Uterus (tissue), 4 donors: Measurements from ENCODE around the gene AMDHD1. TPM values are rescaled to one million over a fixed set of nuclear protein-coding genes. Genes with fewer than 3 reads are reported as not detected.

Experiments used
- DNase-seq, 2 donors: peaks; one replicate each; pipeline ENCODE4 v3.0.0-alpha.2; 2019 to 2020
- H3K27ac ChIP-seq, 2 donors: fragments of 200-600 bp; sonication (generic); 1 replicate in 1 of 2; 2 replicates in 1 of 2; pipeline ENCODE4 v1.5.1; 2016 to 2018
- H3K27me3 ChIP-seq, 2 donors: fragments of 200-600 bp; sonication (generic); one replicate each; pipeline ENCODE4 v1.5.1; 2018 to 2019; ENCODE audit warnings: control low read depth in 1 of 2
- H3K36me3 ChIP-seq, 2 donors: fragments of 200-600 bp; sonication (generic); one replicate each; pipeline ENCODE4 v1.5.1; 2019; ENCODE audit warnings: control low read depth in 1 of 2
- H3K4me1 ChIP-seq, 2 donors: fragments of 200-600 bp; sonication (generic); one replicate each; pipeline ENCODE4 v1.5.1; 2018 to 2019; ENCODE audit warnings: control low read depth in 1 of 2
- H3K4me3 ChIP-seq, 2 donors: fragments of 200-600 bp; sonication (generic); 1 replicate in 1 of 2; 2 replicates in 1 of 2; pipeline ENCODE4 v1.5.1; 2018 to 2019; ENCODE audit warnings: mild to moderate bottlenecking in 1 of 2
- H3K9me3 ChIP-seq, 2 donors: fragments of 200-600 bp; sonication (generic); one replicate each; pipeline ENCODE4 v1.5.1; 2019; ENCODE audit warnings: control low read depth in 1 of 2
- CTCF ChIP-seq, 4 experiments: fragments of 200-600 bp in 2 of 4; fragments of 450-650 bp in 2 of 4; sonication (generic) in 2 of 4; IDR thresholded peaks; one replicate each; pipeline ENCODE4 v1.5.1; 2016 to 2019; ENCODE audit warnings: antibody characterized with exemption in 4 of 4, mild to moderate bottlenecking in 2 of 4, moderate library complexity in 1 of 4
- POLR2A ChIP-seq, 2 donors: fragments of 450-650 bp; IDR thresholded peaks; one replicate each; pipeline ENCODE4 v1.6.1; 2016; ENCODE audit warnings: antibody characterized with exemption in 2 of 2, mild to moderate bottlenecking in 1 of 2, moderate library complexity in 1 of 2
- intact Hi-C: fragments of 100-400 bp; cut with DNase I; formaldehyde crosslinking; loops from one replicate; pipeline ENCODE4 v1.15.1; 2023; ENCODE audit warnings: low total_unique reads
- total RNA-seq, 4 donors: library from RNA; depleted of rRNA in 3 of 4; stranded (reverse); fragments of >200 nt in 3 of 4; gene quantifications; one replicate each; pipeline versions ENCODE4 v1.1.0 to v1.2.4, GENCODE V29; 2014 to 2023
- donor health status: DM: yes; HTN: yes; CAD: no.

Gene AMDHD1
- total RNA-seq, 4 donors from 2014 or later, result 0.26 to 1.8 (median 1.1) TPM; not detected in 1

- DNase-seq, result no peak
- Histone ChIP-seq H3K4me3 (no peak overlapping the region), H3K27me3 (no peaks in the 10 kb centered on the region), H3K4me1 (no peaks in the 10 kb centered on the region), H3K36me3 (no peaks in the 10 kb centered on the region), H3K9me3 (no peaks in the 10 kb centered on the region), H3K27ac (no peak overlapping the region)
- intact Hi-C loops, result no loop called here
- TF ChIP-seq POLR2A (IDR thresholded peaks at IDR 0.05) (no peak), CTCF (IDR thresholded peaks at IDR 0.05) (no peak)
Observed at GRCh38 chr12:95953000-95953399, 9.9 kb downstream of the AMDHD1 start.

GRCh38 chr12:95955549-95956159 lies 12.5 kb downstream of the AMDHD1 start:
- H3K27me3 ChIP-seq, result no peaks in the 10 kb centered on the region
- intact Hi-C loops, result no loop called here
- no peaks in the 10 kb centered on the region for H3K9me3 ChIP-seq
- no peak overlapping the region for H3K4me3 ChIP-seq
- H3K36me3 ChIP-seq, result no peaks in the 10 kb centered on the region
- TF ChIP-seq POLR2A (IDR thresholded peaks at IDR 0.05) (no peak), CTCF (IDR thresholded peaks at IDR 0.05) (no peak)
- H3K4me1 ChIP-seq, result no peaks in the 10 kb centered on the region
- no peak overlapping the region for H3K27ac ChIP-seq
- DNase-seq, result no peak

- H3K9me3 ChIP-seq, result no peaks in the 10 kb centered on the region
- H3K27me3 ChIP-seq, result no peaks in the 10 kb centered on the region
- intact Hi-C loops, result no loop called here
- H3K4me1 ChIP-seq, result no peaks in the 10 kb centered on the region
- no peak for DNase-seq
- no peaks in the 10 kb centered on the region for H3K36me3 ChIP-seq
- TF ChIP-seq POLR2A (IDR thresholded peaks at IDR 0.05) (no peak), CTCF (IDR thresholded peaks at IDR 0.05) (no peak)
- H3K27ac ChIP-seq, result no peak overlapping the region
- H3K4me3 ChIP-seq, result no peak overlapping the region
Observed at GRCh38 chr12:95956557-95957145, 13.5 kb downstream of the AMDHD1 start.

- Histone ChIP-seq H3K9me3 (no peaks in the 10 kb centered on the region), H3K4me1 (no peaks in the 10 kb centered on the region), H3K36me3 (no peaks in the 10 kb centered on the region), H3K27me3 (no peaks in the 10 kb centered on the region), H3K27ac (no peak overlapping the region), H3K4me3 (no peak overlapping the region)
- no peak for DNase-seq
- intact Hi-C loops, result no loop called here
- no peak for TF ChIP-seq POLR2A (IDR thresholded peaks at IDR 0.05)
- TF ChIP-seq CTCF (IDR thresholded peaks at IDR 0.05), result no peak
Observed at GRCh38 chr12:95959107-95959506, 16.0 kb downstream of the AMDHD1 start.

GRCh38 chr12:95960241-95960640 lies 17.1 kb downstream of the AMDHD1 start:
- Histone ChIP-seq H3K9me3 (no peaks in the 10 kb centered on the region), H3K27ac (no peak overlapping the region), H3K27me3 (no peaks in the 10 kb centered on the region), H3K4me1 (no peaks in the 10 kb centered on the region), H3K36me3 (no peaks in the 10 kb centered on the region), H3K4me3 (no peak overlapping the region)
- DNase-seq, result no peak
- intact Hi-C loops, result no loop called here
- TF ChIP-seq CTCF (IDR thresholded peaks at IDR 0.05) (no peak), POLR2A (IDR thresholded peaks at IDR 0.05) (no peak)
